Mucosa of stomach (tissue), 1 donor: ENCODE results near the gene CMIP.

Experiments
- H3K27me3 ChIP-seq: one replicate; pipeline ENCODE4 v1.7.0; 2013; ENCODE audit warnings: mild to moderate bottlenecking, low read length; ENCODE audit not compliant: control insufficient read depth, insufficient read depth
- H3K36me3 ChIP-seq: one replicate; pipeline ENCODE4 v1.7.0; 2013; ENCODE audit warnings: low read length; ENCODE audit not compliant: control insufficient read depth, insufficient read depth
- H3K4me1 ChIP-seq: one replicate; pipeline ENCODE4 v1.7.0; 2013; ENCODE audit warnings: mild to moderate bottlenecking, low read length; ENCODE audit not compliant: control insufficient read depth, insufficient read depth
- H3K4me3 ChIP-seq: one replicate; pipeline ENCODE4 v1.7.0; 2013; ENCODE audit warnings: low read length
- H3K9ac ChIP-seq: one replicate; pipeline ENCODE4 v1.7.0; 2013; ENCODE audit warnings: mild to moderate bottlenecking, low read length, moderate library complexity
- H3K9me3 ChIP-seq: one replicate; pipeline ENCODE4 v1.7.0; 2013; ENCODE audit warnings: mild to moderate bottlenecking, low read length, moderate library complexity; ENCODE audit not compliant: control insufficient read depth
- donor health status: Pancreatic carcinoma.

The CMIP gene

DNA sequence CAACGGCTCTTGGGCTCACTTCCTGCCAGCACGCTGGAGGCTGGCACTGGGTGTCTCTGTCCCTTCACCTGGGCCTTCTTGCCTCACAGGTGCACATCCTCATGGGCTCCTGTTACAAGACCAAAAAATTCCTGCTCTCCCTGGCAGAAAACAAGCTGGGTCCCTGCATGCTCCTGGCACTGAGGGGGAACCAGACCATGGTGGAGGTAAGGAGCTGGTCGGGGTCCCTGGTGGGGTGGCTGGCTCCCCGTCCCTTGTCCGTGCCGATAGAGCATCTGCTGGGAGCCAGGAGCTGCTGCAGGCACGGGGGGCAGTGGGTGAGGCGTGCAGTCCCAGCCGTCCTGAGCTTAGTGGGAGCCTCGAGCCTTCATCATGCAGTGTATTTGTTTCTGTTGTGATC, 255.0 kb downstream of the CMIP start:
- Histone ChIP-seq H3K4me3 (no peak overlapping the region), H3K27me3 (no peaks in the 10 kb centered on the region), H3K36me3 (peaks cover 24% of the 10 kb centered on the region), H3K9ac (no peak overlapping the region), H3K4me1 (peaks cover 10% of the 10 kb centered on the region), H3K9me3 (no peaks in the 10 kb centered on the region)

DNA sequence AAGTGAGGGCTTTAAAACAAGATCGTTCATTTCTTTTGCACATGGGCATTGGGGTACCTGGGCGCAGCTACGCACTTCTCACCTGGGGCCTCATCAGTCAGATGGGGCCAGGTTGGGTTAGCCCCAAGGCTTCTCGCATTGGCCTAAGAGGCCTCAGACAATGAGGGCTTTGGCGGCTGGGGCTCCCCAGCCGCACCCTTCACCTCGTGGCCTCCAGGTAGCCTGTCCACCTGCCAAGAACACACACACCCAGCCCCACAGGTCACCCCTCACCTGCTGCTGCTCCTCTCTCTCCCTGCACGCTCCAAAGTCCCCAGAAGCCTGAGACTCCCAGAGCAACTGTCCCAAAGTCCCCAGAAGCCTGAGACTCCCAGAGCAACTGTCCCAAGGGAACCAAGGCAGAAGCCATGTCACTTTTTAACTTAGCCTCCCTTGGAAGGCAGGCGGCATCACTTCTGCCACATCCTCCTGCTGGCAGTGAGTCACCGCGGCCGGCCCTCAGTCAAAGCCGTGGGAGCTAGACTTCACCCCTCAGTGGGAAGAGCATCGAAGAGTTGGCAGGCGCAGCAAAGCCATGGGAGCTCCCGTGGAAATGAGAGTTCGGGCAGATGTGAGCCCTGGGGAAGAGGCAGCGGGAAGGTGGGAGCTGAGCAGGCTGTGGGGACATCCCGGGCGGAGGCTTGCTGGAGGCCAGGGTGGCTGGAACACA, 255.6 kb downstream of the CMIP start:
- H3K36me3 ChIP-seq: peaks cover 27% of the 10 kb centered on the region
- H3K4me3 ChIP-seq: no peak overlapping the region
- H3K4me1 ChIP-seq: peaks cover 10% of the 10 kb centered on the region

DNA sequence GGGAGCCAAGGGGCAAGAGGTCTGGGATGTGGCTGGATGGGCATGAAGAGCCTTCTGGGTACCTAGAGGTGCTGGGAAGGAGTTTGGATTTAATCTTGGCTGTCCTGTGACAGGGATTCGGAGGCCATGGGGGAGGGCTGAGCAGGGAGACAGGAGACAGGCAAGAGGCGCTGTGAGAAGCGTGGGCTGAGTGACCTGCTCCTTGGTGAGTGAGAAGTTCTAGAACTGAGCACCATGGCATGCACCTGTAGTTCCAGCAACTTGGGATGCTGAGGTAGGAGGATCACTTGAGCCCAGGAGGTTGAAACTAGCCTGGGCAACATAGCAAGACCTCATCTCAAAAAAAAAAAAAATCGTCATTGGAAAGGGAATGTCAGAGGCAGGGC, 256.2 kb downstream of the CMIP start:
- H3K27me3 ChIP-seq: no peaks in the 10 kb centered on the region
- H3K36me3 ChIP-seq: peaks cover 30% of the 10 kb centered on the region

More for the DNA sequence above, 255.6 kb downstream of the CMIP start:
- H3K27me3 ChIP-seq: no peaks in the 10 kb centered on the region
- H3K9ac ChIP-seq: no peak overlapping the region
- no peaks in the 10 kb centered on the region for H3K9me3 ChIP-seq

DNA sequence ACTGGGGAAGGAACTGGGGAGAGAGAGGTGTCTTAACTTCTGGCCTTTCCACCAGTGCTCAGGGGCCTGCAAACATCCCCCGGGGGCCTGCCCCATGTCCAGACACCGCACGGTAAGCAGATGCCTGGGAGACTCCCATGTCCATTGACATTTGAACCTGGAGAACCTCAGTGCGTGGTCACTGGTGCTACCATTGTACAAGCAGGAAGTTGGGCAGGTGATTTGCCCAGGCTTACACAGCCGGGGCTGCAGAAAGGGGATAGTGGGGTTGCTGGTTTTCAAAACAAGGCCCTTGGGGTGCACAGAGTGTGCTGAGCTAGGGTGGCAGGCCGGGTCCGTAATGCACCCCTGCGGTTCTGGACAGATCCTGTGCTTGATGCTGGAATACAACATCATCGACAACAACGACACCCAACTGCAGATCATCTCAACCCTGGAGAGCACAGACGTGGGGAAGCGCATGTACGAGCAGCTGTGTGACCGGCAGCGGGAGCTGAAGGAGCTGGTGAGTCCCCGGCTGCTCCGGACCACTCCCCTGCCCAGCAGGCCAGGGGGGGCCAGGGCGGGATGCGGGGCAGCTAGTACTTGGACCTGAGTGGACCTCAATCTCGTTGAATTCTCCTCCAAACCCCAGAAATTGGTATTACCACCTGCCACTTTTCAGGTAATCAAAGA, 256.8 kb downstream of the CMIP start:
- Histone ChIP-seq H3K9ac (no peak overlapping the region), H3K4me1 (peaks cover 4% of the 10 kb centered on the region), H3K27me3 (no peaks in the 10 kb centered on the region), H3K9me3 (no peaks in the 10 kb centered on the region), H3K36me3 (peaks cover 29% of the 10 kb centered on the region), H3K4me3 (no peak overlapping the region)

More for the DNA sequence above, 256.2 kb downstream of the CMIP start:
- peaks cover 6% of the 10 kb centered on the region for H3K4me1 ChIP-seq
- H3K9ac ChIP-seq: no peak overlapping the region
- H3K4me3 ChIP-seq: no peak overlapping the region
- H3K9me3 ChIP-seq: no peaks in the 10 kb centered on the region

DNA sequence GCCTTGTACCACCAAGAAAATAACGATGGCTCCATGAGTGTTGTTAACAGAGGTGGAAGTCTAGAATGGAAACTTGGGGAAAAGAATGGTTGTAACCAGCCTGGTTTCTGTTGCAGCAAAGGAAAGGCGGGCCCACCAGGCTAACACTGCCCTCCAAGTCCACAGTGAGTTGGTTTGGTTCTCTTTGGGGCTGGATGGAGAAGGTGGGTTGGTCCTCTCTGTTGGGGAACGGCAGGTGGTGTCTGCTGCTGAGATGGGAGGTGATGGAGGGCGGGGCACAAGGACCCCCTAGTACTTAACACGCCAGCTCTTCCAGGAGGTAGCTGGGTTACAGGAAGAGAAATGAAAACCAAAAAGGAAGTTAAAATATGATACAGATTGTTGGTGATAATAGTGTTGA, 257.9 kb downstream of the CMIP start:
- no peak overlapping the region for H3K9ac ChIP-seq
- no peaks in the 10 kb centered on the region for H3K9me3 ChIP-seq
- H3K27me3 ChIP-seq: no peaks in the 10 kb centered on the region
- peaks cover 9% of the 10 kb centered on the region for H3K4me1 ChIP-seq
- peaks cover 19% of the 10 kb centered on the region for H3K36me3 ChIP-seq
- no peak overlapping the region for H3K4me3 ChIP-seq

DNA sequence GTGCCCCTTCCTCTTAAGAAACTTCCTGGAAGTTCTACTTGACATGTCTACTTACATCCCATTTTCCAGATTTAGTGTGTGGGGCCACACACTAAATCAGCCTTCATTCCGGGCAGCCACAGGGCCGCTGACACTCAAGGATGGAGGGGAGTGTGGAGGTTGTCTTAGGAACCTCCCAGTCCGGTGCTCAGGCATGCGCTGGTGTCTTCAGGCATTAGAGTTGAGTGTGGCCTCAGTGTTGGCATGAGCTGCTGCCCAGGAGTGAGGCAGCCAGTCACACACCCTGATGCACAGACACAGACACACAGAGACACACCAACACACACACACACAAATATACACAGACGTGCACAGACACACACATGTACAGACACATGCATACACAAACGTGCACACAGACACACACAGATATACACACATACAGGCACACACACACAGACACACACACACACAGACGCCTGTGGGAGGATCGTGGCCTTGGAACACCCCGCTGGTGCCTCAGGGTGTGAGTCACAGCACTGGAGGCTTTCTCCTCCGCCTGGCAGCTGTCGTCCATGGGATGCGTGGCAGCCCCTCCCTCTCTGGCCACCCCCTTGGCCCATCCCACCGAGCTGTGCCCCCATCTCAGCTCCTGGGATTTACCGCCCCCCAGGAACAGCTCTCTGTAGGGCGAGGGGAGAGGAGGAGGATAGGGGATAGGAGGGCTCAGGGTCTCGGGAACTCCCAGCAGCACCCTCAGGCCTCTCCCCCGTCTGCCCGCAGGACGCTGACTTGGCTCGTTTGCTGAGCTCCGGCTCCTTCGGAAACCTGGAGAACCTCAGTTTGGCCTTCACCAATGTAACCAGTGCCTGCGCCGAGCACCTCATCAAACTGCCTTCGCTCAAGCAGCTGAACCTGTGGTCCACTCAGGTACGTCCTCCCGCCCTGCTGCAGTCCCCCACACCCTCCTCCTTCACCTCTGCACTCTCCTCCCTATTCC, 258.9 kb downstream of the CMIP start:
- no peak overlapping the region for H3K9ac ChIP-seq
- H3K4me1 ChIP-seq: peaks cover 19% of the 10 kb centered on the region
- no peaks in the 10 kb centered on the region for H3K27me3 ChIP-seq
- H3K4me3 ChIP-seq: no peak overlapping the region
- peaks cover 22% of the 10 kb centered on the region for H3K36me3 ChIP-seq
- no peaks in the 10 kb centered on the region for H3K9me3 ChIP-seq

DNA sequence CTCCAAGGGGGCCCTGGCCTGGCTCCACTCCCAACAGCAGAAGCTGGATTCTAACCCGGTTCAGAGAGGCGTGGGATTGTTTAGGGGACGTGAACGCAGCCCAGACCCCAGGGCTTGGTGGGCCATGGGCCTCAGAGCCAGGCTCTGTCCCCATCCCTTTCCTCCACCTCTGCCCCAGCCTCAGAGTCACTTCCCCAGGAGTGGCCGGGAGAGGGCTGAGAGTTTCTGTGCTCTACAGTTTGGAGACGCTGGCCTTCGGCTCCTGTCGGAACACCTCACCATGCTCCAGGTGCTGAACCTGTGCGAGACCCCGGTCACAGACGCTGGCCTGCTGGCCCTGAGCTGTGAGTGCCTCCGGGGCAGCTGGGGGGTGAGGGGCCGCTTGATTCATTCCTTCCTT, 260.7 kb downstream of the CMIP start:
- Histone ChIP-seq H3K9me3 (no peaks in the 10 kb centered on the region), H3K4me1 (peaks cover 23% of the 10 kb centered on the region), H3K4me3 (no peak overlapping the region), H3K9ac (no peak overlapping the region), H3K27me3 (no peaks in the 10 kb centered on the region), H3K36me3 (peaks cover 22% of the 10 kb centered on the region)

DNA sequence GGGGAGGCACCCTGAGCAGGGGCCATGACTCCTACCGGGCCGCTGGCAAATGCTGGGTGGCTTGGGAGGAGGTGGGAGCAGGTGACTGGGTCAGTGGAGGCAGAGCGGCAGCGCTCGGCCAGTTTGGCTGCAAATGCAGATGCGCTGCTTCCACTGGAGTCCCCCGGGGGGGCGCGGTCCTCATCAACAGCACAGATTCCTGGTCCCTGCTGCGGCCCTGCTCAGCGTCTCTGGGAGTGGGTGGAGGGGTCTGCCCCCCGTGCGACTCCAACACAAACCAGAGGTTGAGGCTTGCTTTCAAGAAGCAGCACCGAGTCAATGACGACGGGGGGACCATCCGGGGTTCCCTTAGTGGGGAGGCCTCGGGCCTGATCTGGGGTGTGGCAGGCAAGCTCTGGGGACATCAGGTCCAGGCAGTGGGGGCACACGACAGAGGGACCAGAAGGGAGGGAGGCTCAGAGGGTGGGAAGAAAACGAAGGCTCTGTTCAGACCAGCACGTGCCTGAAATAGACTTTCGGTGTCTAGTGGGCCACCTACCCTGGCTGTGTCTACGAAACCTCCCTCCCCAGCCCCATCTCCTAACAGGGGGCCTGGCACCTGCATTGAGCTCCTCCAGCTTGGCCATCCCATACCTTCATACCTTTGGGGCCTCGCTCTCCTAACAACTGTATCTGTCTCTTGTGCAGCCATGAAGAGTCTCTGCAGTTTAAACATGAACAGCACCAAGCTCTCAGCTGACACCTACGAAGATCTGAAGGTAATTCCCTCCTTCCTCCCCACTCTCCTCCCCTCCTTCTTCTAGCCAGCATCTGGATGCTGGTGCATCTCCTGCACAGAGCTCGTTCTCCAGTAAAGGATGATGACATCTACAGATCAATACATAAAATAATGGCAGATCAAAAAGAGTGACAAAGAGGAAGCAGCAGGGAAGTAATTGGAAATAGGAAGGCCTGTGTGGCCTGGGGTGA, 262.0 kb downstream of the CMIP start:
- Histone ChIP-seq H3K4me3 (no peak overlapping the region), H3K4me1 (peaks cover 23% of the 10 kb centered on the region), H3K9me3 (no peaks in the 10 kb centered on the region), H3K36me3 (peaks cover 22% of the 10 kb centered on the region), H3K27me3 (no peaks in the 10 kb centered on the region), H3K9ac (no peak overlapping the region)

DNA sequence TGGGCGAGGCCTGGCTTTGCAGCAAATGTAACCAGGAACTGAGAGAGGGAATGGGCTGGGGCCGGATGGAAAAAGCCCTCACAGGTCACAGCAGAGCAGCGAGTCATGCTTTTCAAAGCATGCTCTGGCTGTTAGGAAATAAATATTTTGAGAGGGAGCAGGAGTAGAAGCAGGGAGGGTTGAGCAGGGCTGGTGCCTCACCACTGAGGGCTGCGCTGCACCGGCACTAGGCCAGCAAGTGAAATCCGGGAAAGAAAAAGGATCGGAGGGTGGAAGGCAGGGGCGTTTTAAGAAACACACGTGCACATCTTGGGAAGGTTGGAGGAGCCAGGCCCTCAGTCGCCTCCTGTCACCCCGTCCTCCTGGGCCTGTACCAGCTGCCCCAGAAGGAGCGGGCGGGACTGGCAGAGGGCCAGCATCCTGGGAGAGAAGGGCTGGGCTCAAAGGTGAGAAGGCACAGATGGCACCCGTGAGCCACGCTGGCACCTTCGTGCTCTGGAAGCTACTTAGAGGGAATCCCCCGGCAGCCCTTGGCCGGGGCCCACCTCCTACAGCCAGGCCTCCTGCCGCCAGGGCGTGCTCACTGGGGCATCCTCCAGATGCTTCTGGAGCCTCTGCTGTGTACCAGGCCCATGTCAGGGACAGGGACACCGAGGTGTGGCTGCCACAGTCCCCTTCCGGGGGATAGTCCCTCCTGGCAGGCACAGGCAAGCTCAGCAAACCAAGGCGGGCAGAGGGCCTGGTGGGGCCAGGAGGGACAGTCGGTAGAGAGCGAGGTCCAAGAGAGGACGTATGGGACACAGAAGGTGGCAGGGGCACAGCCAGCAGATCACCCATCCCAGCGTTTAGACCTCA, 263.0 kb downstream of the CMIP start:
- H3K36me3 ChIP-seq: peaks cover 15% of the 10 kb centered on the region
- no peak overlapping the region for H3K4me3 ChIP-seq
- H3K27me3 ChIP-seq: no peaks in the 10 kb centered on the region
- H3K9ac ChIP-seq: no peak overlapping the region
- H3K9me3 ChIP-seq: no peaks in the 10 kb centered on the region
- peaks cover 23% of the 10 kb centered on the region for H3K4me1 ChIP-seq

DNA sequence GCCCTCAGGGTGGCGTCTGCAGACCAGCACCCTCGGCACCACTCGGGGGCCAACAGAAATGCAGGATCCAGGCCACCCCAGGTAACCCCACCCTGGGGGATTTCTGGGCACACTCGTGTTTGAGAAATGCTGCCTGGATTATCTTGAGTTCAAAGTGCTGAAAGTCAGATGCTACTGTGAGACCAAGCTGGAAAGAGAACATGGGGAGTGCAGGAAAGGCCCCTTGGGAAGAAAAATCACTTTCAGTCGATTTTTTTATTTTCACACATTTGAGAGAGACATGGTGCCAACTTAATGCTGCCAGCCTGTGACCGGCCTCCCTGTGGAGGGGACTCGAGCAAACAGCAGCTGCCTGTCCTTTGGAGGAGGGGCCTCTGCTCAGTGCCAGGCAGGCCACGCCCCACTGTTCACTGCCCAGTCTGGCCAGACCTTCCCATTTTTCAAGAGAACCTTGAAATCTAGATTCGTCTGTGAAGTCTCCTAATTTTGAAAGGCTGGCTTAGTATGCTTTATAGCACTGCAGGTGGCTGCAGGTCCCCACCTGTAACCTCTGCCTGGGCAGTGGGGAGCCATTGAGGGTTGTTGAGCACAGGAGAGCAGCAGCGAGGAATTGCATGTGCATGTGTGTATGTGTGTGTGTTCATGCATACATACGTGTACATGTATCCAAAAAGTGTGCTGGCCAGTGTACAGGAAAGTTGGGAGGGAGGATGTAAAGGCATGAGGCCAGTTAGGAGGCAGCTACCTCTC, 263.8 kb downstream of the CMIP start:
- H3K9me3 ChIP-seq: no peaks in the 10 kb centered on the region
- H3K36me3 ChIP-seq: peaks cover 15% of the 10 kb centered on the region
- H3K4me3 ChIP-seq: no peak overlapping the region
- no peak overlapping the region for H3K9ac ChIP-seq
- no peaks in the 10 kb centered on the region for H3K27me3 ChIP-seq
- peaks cover 23% of the 10 kb centered on the region for H3K4me1 ChIP-seq
